Measurements from ENCODE around the gene PLEKHM3.

Gene PLEKHM3

GRCh38 chr2:207854484-207855440 is 170.6 kb downstream of the PLEKHM3 start:
- H3K36me3 ChIP-seq (ENCODE audit: control insufficient read depth in 5 of 5, insufficient read depth in 5 of 5, low read length in 5 of 5): peaks cover 0 to 5% (median 4%) of the 10 kb centered on the region in 5 donors
- H3K9ac ChIP-seq (ENCODE audit: low read length in 5 of 5): no peak overlapping the region
- no peaks in the 10 kb centered on the region for H3K27me3 ChIP-seq (ENCODE audit: control insufficient read depth in 5 of 5, insufficient read depth in 4 of 5, low read length in 5 of 5)
- no peaks in the 10 kb centered on the region for H3K9me3 ChIP-seq (ENCODE audit: control insufficient read depth in 5 of 5, low read length in 5 of 5)
- no peak overlapping the region for H3K4me3 ChIP-seq (ENCODE audit: low read depth in 1 of 5, low read length in 5 of 5)
- no peaks in the 10 kb centered on the region for H3K4me1 ChIP-seq (ENCODE audit: control insufficient read depth in 5 of 5, insufficient read depth in 5 of 5, low read length in 5 of 5)
- no peak overlapping the region for H3K27ac ChIP-seq (ENCODE audit: low read depth, low read length)

- Histone ChIP-seq H3K9me3 (ENCODE audit: control insufficient read depth in 5 of 5, low read length in 5 of 5) (no peaks in the 10 kb centered on the region), H3K4me1 (ENCODE audit: control insufficient read depth in 5 of 5, insufficient read depth in 5 of 5, low read length in 5 of 5) (peaks cover 0 to 4% (median 0%) of the 10 kb centered on the region in 5 donors), H3K4me3 (ENCODE audit: low read depth in 1 of 5, low read length in 5 of 5) (no peak overlapping the region), H3K27me3 (ENCODE audit: control insufficient read depth in 5 of 5, insufficient read depth in 4 of 5, low read length in 5 of 5) (no peaks in the 10 kb centered on the region), H3K36me3 (ENCODE audit: control insufficient read depth in 5 of 5, insufficient read depth in 5 of 5, low read length in 5 of 5) (peaks cover 0 to 7% (median 4%) of the 10 kb centered on the region in 5 donors), H3K27ac (ENCODE audit: low read depth, low read length) (no peak overlapping the region), H3K9ac (ENCODE audit: low read length in 5 of 5) (no peak overlapping the region)
Measured at GRCh38 chr2:207852791-207853190, 172.5 kb downstream of the PLEKHM3 start.

GRCh38 chr2:207849443-207849842 is 175.9 kb downstream of the PLEKHM3 start:
- Histone ChIP-seq H3K9ac (ENCODE audit: low read length in 5 of 5) (no peak overlapping the region), H3K4me3 (ENCODE audit: low read depth in 1 of 5, low read length in 5 of 5) (no peak overlapping the region), H3K9me3 (ENCODE audit: control insufficient read depth in 5 of 5, low read length in 5 of 5) (no peaks in the 10 kb centered on the region), H3K27me3 (ENCODE audit: control insufficient read depth in 5 of 5, insufficient read depth in 4 of 5, low read length in 5 of 5) (no peaks in the 10 kb centered on the region), H3K27ac (ENCODE audit: low read depth, low read length) (no peak overlapping the region), H3K4me1 (ENCODE audit: control insufficient read depth in 5 of 5, insufficient read depth in 5 of 5, low read length in 5 of 5) (peaks cover 0 to 13% (median 0%) of the 10 kb centered on the region in 5 donors), H3K36me3 (ENCODE audit: control insufficient read depth in 5 of 5, insufficient read depth in 5 of 5, low read length in 5 of 5) (peaks cover 0 to 3% (median 3%) of the 10 kb centered on the region in 5 donors)

- no peak overlapping the region for H3K27ac ChIP-seq (ENCODE audit: low read depth, low read length)
- peaks cover 0 to 13% (median 0%) of the 10 kb centered on the region in 5 donors for H3K4me1 ChIP-seq (ENCODE audit: control insufficient read depth in 5 of 5, insufficient read depth in 5 of 5, low read length in 5 of 5)
- no peaks in the 10 kb centered on the region for H3K27me3 ChIP-seq (ENCODE audit: control insufficient read depth in 5 of 5, insufficient read depth in 4 of 5, low read length in 5 of 5)
- peaks cover 0 to 3% (median 3%) of the 10 kb centered on the region in 5 donors for H3K36me3 ChIP-seq (ENCODE audit: control insufficient read depth in 5 of 5, insufficient read depth in 5 of 5, low read length in 5 of 5)
- no peaks in the 10 kb centered on the region for H3K9me3 ChIP-seq (ENCODE audit: control insufficient read depth in 5 of 5, low read length in 5 of 5)
- no peak overlapping the region for H3K4me3 ChIP-seq (ENCODE audit: low read depth in 1 of 5, low read length in 5 of 5)
- no peak overlapping the region for H3K9ac ChIP-seq (ENCODE audit: low read length in 5 of 5)
Measured at GRCh38 chr2:207848545-207848928, 176.8 kb downstream of the PLEKHM3 start.

GRCh38 chr2:207847807-207848544 is 177.4 kb downstream of the PLEKHM3 start:
- Histone ChIP-seq H3K36me3 (ENCODE audit: control insufficient read depth in 5 of 5, insufficient read depth in 5 of 5, low read length in 5 of 5) (peaks cover 0 to 3% (median 3%) of the 10 kb centered on the region in 5 donors), H3K4me1 (ENCODE audit: control insufficient read depth in 5 of 5, insufficient read depth in 5 of 5, low read length in 5 of 5) (peaks cover 0 to 13% (median 0%) of the 10 kb centered on the region in 5 donors), H3K27ac (ENCODE audit: low read depth, low read length) (no peak overlapping the region), H3K27me3 (ENCODE audit: control insufficient read depth in 5 of 5, insufficient read depth in 4 of 5, low read length in 5 of 5) (no peaks in the 10 kb centered on the region), H3K9me3 (ENCODE audit: control insufficient read depth in 5 of 5, low read length in 5 of 5) (no peaks in the 10 kb centered on the region), H3K9ac (ENCODE audit: low read length in 5 of 5) (no peak overlapping the region), H3K4me3 (ENCODE audit: low read depth in 1 of 5, low read length in 5 of 5) (no peak overlapping the region)

- Histone ChIP-seq H3K27me3 (ENCODE audit: control insufficient read depth in 5 of 5, insufficient read depth in 4 of 5, low read length in 5 of 5) (no peaks in the 10 kb centered on the region), H3K9me3 (ENCODE audit: control insufficient read depth in 5 of 5, low read length in 5 of 5) (no peaks in the 10 kb centered on the region), H3K27ac (ENCODE audit: low read depth, low read length) (no peak overlapping the region), H3K4me3 (ENCODE audit: low read depth in 1 of 5, low read length in 5 of 5) (no peak overlapping the region), H3K4me1 (ENCODE audit: control insufficient read depth in 5 of 5, insufficient read depth in 5 of 5, low read length in 5 of 5) (peaks cover 0 to 13% (median 0%) of the 10 kb centered on the region in 5 donors), H3K9ac (ENCODE audit: low read length in 5 of 5) (no peak overlapping the region), H3K36me3 (ENCODE audit: control insufficient read depth in 5 of 5, insufficient read depth in 5 of 5, low read length in 5 of 5) (peaks cover 0 to 3% (median 3%) of the 10 kb centered on the region in 5 donors)
Measured at GRCh38 chr2:207847098-207847806, 178.1 kb downstream of the PLEKHM3 start.

GRCh38 chr2:207845202-207845864 is 180.0 kb downstream of the PLEKHM3 start:
- H3K27ac ChIP-seq (ENCODE audit: low read depth, low read length): no peak overlapping the region
- no peaks in the 10 kb centered on the region for H3K9me3 ChIP-seq (ENCODE audit: control insufficient read depth in 5 of 5, low read length in 5 of 5)
- H3K9ac ChIP-seq (ENCODE audit: low read length in 5 of 5): no peak overlapping the region
- peaks cover 0 to 13% (median 0%) of the 10 kb centered on the region in 5 donors for H3K4me1 ChIP-seq (ENCODE audit: control insufficient read depth in 5 of 5, insufficient read depth in 5 of 5, low read length in 5 of 5)
- no peaks in the 10 kb centered on the region for H3K27me3 ChIP-seq (ENCODE audit: control insufficient read depth in 5 of 5, insufficient read depth in 4 of 5, low read length in 5 of 5)
- no peak overlapping the region for H3K4me3 ChIP-seq (ENCODE audit: low read depth in 1 of 5, low read length in 5 of 5)
- H3K36me3 ChIP-seq (ENCODE audit: control insufficient read depth in 5 of 5, insufficient read depth in 5 of 5, low read length in 5 of 5): peaks cover 0 to 3% (median 3%) of the 10 kb centered on the region in 5 donors

GRCh38 chr2:207844648-207845047 is 180.7 kb downstream of the PLEKHM3 start:
- Histone ChIP-seq H3K27me3 (ENCODE audit: control insufficient read depth in 5 of 5, insufficient read depth in 4 of 5, low read length in 5 of 5) (no peaks in the 10 kb centered on the region), H3K36me3 (ENCODE audit: control insufficient read depth in 5 of 5, insufficient read depth in 5 of 5, low read length in 5 of 5) (peaks cover 0 to 3% (median 3%) of the 10 kb centered on the region in 5 donors), H3K4me3 (ENCODE audit: low read depth in 1 of 5, low read length in 5 of 5) (no peak overlapping the region), H3K9me3 (ENCODE audit: control insufficient read depth in 5 of 5, low read length in 5 of 5) (no peaks in the 10 kb centered on the region), H3K9ac (ENCODE audit: low read length in 5 of 5) (no peak overlapping the region), H3K4me1 (ENCODE audit: control insufficient read depth in 5 of 5, insufficient read depth in 5 of 5, low read length in 5 of 5) (peaks cover 0 to 13% (median 0%) of the 10 kb centered on the region in 5 donors), H3K27ac (ENCODE audit: low read depth, low read length) (no peak overlapping the region)

GRCh38 chr2:207840101-207840500 is 185.2 kb downstream of the PLEKHM3 start:
- Histone ChIP-seq H3K4me3 (ENCODE audit: low read depth in 1 of 5, low read length in 5 of 5) (no peak overlapping the region), H3K9me3 (ENCODE audit: control insufficient read depth in 5 of 5, low read length in 5 of 5) (no peaks in the 10 kb centered on the region), H3K9ac (ENCODE audit: low read length in 5 of 5) (no peak overlapping the region), H3K4me1 (ENCODE audit: control insufficient read depth in 5 of 5, insufficient read depth in 5 of 5, low read length in 5 of 5) (peaks cover 7 to 13% (median 10%) of the 10 kb centered on the region in 5 donors), H3K27me3 (ENCODE audit: control insufficient read depth in 5 of 5, insufficient read depth in 4 of 5, low read length in 5 of 5) (no peaks in the 10 kb centered on the region), H3K27ac (ENCODE audit: low read depth, low read length) (no peak overlapping the region), H3K36me3 (ENCODE audit: control insufficient read depth in 5 of 5, insufficient read depth in 5 of 5, low read length in 5 of 5) (no peaks in the 10 kb centered on the region)

All from subcutaneous abdominal adipose tissue (tissue), 5 donors.